ENCODE measurements around the gene PARD3.
"Not testable (repeated sequence)": the region's sequence is repeated elsewhere in the genome, so short reads cannot be mapped to it uniquely, and the experiment has no call there.

Gene PARD3

GRCh38 chr10:34360984-34361383, 454.1 kb downstream of the PARD3 start:
- DNase-seq: no peak

DNA sequence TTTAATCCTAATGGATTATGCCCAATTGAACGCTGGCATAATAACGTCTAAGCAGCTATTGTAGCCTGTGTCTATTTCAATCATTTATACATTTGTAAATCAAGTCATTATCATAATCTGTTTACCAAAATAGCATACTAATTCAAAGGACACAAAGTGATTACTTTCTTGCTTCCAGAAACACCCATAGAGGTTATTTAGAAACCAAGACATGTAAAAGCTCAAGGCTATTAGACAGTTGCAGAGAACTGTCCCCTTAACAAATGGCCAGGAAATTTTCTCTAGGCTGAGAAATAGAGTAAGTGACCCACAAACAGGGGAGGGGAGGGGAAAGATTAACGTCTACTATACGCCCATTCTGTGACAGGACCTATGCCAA, 455.7 kb downstream of the PARD3 start:
- DNase-seq: no peak

- DNase-seq: no peak
Observed at GRCh38 chr10:34358729-34359434, 456.2 kb downstream of the PARD3 start.

- DNase-seq: no peak
Observed at GRCh38 chr10:34356463-34356862, 458.6 kb downstream of the PARD3 start.

DNA sequence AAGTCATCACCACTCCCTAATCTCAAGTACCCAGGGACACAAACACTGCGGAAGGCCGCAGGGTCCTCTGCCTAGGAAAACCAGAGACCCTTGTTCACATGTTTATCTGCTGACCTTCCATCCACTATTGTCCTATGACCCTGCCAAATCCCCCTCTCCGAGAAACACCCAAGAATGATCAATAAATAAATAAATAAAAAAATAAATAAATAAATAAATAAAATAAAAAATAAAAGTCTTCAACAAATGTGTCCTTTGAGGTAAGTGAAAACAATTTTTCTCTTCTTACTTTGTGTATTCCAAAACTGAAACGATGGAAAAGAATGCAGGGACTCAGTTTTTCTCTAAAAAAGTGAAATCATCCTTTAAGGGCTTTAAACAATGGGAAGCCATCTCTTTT, 461.6 kb downstream of the PARD3 start:
- DNase-seq: not testable (repeated sequence)

GRCh38 chr10:34352599-34353204, 462.4 kb downstream of the PARD3 start:
- not testable (repeated sequence) for DNase-seq

- no peak for DNase-seq
Observed at GRCh38 chr10:34351161-34351560, 463.9 kb downstream of the PARD3 start.

GRCh38 chr10:34348917-34349485, 466.1 kb downstream of the PARD3 start:
- DNase-seq: no peak

DNA sequence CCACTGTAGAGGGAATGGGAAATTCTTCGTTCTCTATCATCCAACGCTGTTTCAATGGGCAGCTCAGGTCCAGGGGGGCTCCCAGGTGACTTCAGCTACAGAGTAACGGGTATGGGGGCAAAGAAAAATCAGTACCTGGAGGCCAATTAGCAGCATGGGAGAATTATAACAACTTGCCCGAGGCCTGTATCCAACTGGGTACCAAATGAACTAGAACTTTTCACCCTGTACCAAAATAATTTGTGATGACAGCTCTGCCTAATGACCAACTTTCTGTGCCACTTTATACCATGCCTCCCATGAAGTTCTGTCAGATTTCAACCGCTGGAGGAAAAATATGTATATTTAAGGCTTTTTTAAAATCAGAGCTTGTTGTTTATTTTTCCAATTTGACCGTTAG, 467.1 kb downstream of the PARD3 start:
- no peak for DNase-seq

DNA sequence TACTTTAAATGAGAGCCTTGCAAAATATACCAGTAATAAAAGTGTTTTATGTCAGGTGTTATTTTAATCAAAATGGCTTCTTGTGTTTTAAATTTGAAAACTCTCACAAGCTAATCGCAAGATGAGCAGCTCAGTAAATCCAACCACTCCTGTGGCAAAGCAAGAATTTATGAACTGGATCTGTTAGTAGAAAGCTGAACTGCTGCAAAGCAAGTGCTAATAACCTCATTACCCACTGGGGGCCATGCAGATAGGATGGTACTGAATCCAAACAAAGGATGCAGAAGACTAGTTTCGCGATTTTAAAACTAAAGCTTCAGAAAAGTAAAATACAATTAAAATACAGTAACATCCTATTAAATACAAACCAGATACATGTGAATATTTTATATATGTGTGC, 468.0 kb downstream of the PARD3 start:
- no peak for DNase-seq

DNA sequence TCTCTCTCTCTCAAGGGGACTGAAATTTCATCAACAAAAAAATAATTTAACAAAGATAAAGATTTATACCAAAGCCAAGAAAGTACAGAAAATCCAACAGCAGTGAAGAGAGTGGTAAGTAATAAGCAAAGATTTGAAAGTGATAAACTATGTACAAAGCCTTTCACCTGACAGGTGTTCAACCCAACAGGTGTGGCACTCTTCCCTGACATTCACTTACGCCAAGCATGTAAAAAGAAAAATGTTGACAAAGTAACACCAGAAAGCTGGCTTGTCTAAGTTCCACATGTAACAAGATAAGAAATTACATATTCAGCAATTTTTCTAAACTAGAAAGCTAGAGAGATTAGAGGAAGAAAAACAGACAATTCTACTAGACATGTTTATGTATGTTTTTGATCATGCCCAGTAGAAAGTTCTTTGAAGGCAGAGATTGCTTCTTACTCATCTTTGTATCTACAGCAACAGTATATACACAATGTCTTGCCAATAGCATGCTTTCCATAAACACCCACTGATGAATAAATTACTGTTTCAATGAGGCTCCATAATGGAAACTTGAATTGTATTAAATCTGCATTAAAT, 468.5 kb downstream of the PARD3 start:
- no peak for DNase-seq

DNA sequence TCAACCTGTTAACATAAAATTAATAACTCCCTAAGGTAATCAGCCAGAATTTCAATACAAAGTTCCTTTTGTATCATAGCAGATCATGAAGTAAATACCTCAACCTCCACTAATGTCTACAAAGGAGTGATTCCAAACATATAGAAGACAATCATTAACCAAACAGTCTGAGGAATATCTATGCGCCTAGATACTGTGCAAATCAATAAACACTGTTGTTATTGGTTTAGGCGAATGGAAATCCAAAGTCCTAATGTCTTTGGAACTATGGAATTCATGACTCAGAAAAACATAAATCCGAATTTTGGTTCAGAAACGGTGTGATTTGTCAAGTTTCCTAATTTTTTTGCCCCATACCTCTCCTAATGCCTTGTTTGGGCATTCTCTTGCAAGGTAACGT, 469.7 kb downstream of the PARD3 start:
- no peak for DNase-seq

DNA sequence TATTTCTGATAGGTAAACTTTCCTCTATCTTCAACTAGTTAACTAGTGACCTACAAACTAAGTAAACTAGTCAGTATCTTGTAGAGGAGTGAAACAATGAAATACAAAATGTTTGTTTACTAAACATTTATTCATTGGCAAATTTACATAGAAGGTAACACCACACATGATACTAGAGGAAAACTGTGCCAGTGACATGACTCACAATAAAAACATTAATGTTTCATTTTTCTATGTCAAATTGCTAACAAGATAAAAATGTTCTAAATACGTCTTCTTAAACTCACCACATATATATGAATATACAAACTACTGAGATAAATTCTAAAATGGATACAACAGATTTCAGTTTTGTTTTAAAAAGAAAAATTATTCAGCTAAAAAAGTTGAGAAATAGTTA, 471.3 kb downstream of the PARD3 start:
- no peak for DNase-seq

DNA sequence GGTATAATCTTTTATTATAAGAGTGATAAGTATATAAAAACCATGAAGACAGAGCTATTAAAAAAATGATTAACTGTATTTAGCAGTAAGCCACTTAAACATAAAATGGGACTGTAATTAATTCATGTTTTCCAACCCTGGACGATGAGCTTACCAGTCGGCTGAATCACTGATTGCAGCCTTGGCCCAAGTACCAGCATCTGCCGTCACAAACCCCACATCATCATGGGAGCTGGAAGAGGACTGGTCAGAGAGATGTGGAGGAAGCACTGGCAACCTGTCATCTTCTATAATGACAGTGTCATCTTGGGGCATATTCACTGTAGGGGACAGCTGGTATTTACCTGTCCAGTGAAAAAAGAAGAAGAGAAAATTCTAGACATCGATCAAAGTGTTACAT, 473.6 kb downstream of the PARD3 start:
- DNase-seq: no peak

DNA sequence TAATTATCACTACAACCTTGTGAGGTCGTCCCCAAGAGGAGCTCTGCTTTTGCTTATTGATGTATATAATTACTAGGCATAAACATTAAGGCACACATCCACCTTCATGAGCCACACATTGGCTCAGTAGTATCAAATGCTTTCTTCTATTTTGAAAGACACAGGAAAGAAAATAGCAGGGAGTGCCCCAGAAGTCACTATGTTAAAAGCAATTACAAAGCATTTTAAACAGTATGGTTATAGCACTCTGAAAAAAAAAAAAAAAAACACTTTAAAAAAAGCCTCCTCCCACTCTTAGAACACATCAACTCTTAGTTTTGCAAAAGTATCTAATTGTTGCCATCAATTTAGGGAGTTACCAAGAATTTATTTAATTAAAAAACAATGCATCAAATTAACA, 474.2 kb downstream of the PARD3 start:
- no peak for DNase-seq

DNA sequence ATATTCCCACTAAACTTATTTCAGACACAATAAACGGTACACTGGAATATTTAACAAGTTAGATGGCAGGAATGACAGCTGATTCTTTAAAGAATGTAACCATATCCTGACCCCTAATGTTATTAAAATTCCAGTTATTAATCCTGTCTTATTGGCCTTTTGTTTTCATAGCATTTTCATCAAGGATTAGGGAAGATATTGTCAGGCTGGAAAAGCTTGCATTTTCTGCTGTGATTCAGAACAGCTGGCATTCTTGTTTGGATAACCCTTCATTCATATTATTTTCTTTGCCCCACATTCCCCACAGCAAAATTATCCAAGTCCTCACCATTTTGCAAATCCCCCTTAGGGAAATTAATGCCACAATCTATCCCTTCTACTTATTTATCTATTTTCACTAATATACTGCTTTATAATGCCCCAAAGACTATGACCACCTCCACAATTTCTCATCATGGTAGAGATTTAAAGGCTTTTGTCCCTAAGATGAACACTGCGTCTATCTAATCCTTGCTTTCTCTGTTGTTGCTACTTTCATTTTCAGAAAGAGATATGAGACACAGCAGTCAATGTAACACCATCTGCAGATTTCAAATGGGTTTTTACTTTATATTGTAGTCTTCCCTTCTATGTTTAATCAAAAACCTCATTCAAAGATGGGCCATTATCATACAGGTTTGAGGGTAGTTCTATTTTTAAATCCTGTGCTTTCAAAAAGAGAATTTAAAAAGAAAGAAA, 475.1 kb downstream of the PARD3 start:
- DNase-seq: no peak

DNA sequence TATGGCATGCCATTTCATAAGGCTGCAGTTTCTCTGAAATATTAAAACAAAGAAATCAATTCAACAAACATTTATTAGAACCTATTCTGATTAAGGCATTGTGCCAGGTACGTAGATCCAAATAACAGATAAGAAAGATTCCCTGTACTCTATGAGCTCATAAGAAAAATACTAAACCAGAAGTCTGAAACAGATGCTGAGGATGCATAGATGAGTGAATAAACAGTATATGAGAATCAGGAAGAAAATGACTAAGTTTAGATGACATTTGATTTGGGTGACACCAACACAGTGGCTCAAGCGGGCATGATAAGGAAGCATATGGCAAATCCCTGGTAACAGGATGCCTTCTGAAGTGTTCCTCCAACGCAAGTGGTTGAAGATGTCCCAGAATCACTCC, 477.2 kb downstream of the PARD3 start:
- DNase-seq: no peak

- DNase-seq: no peak
Observed at GRCh38 chr10:34335960-34336690, 479.0 kb downstream of the PARD3 start.

- no peak for DNase-seq
Observed at GRCh38 chr10:34334908-34335307, 480.2 kb downstream of the PARD3 start.

- DNase-seq: no peak
Observed at GRCh38 chr10:34333513-34333912, 481.6 kb downstream of the PARD3 start.

GRCh38 chr10:34327184-34327583, 487.9 kb downstream of the PARD3 start:
- DNase-seq: no peak

DNA sequence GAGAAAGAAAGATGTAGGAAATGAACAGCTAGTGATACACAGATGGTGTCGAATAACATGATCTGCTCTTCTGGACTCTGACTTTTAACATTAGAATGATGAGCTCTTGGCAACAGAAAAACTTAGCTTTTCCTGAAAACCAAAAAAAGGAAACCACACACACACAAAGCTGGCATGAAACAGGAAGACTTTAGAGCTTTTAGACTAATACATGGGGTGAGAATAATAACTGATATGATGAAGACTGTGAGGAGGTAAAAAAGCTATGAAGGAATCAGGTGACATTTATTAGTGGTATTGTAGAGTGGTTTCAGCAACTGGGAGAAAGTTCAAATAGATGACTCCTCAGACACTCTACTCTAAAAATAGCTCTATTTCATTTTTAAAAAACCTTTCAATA, 491.9 kb downstream of the PARD3 start:
- no peak for DNase-seq

DNA sequence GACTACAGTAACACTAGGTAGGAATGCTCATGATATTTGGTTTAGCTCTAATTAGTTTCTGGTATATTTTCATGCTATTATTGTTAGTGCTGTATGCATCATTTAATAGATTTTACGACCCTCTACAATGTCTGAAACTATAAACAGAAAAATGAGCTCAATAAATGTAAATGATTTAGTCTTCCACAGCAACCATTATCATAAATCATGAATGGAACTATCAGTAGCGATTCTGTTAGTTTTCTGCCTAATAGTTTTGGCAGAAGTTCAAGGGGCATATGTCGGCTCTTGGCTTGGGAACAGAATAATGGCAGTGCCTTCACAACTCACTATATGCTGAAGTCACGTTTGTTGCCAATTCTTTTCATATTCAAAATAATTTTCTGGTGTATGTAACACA, 494.8 kb downstream of the PARD3 start:
- no peak for DNase-seq

Data from activated CD4-positive, alpha-beta T cell treated with anti-CD3 and anti-CD28 coated beads, Interleukin-2, Interleukin-6, amounts not matched to agents 100 ng/mL and 50 ng/mL, durations not matched to agents 16 hours and 8 hours (primary cell).